WTC11 (cell line): ENCODE measurements around the gene NADK2. TPM values are rescaled to one million over a fixed set of nuclear protein-coding genes. Genes with fewer than 3 reads are reported as not detected.

ENCODE experiments used
- ATAC-seq: fragments of 200-7000 bp; cut with Tn5 transposase; 2 replicates; pipeline ENCODE4 v1.10.0; 2021; ENCODE audit warnings: mild to moderate bottlenecking, moderate library complexity
- CTCF ChIA-PET: fragments of 300-600 bp; sonication (Branson Sonifier 250); formaldehyde crosslinking; loops from one replicate; lab custom pipeline; 2021; ENCODE audit warnings: antibody characterized with exemption; lab: Charles Lee
- POLR2A ChIA-PET: fragments of 350-600 bp; sonication (Branson Sonifier 250); formaldehyde crosslinking; loops from one replicate; lab custom pipeline; 2021; ENCODE audit warnings: antibody characterized with exemption; lab: Charles Lee
- DNase-seq: peaks from one replicate; pipeline ENCODE4 v3.0.0; 2021; ENCODE audit warnings: low spot score
- H3K27ac Mint-ChIP-seq: 2 replicates; pipeline ENCODE4 v1.8.0; 2021; ENCODE audit warnings: mixed read lengths
- H3K27me3 Mint-ChIP-seq: 2 replicates; pipeline ENCODE4 v1.8.0; 2021; ENCODE audit warnings: low read depth, mild to moderate bottlenecking, moderate library complexity, mixed read lengths
- H3K36me3 Mint-ChIP-seq: 2 replicates; pipeline ENCODE4 v1.8.0; 2021; ENCODE audit warnings: mixed read lengths
- H3K4me1 Mint-ChIP-seq: 2 replicates; pipeline ENCODE4 v1.8.0; 2022; ENCODE audit warnings: mixed read lengths
- H3K4me3 Mint-ChIP-seq: 2 replicates; pipeline ENCODE4 v1.8.0; 2021; ENCODE audit warnings: mild to moderate bottlenecking, moderate library complexity, mixed read lengths
- H3K9me3 Mint-ChIP-seq: 2 replicates; pipeline ENCODE4 v1.8.0; 2021; ENCODE audit warnings: mixed read lengths
- ATF1 ChIP-seq: sonication (generic); formaldehyde crosslinking; IDR thresholded peaks from 2 replicates; pipeline ENCODE4 v1.8.1; 2023; ENCODE audit warnings: mild to moderate bottlenecking, moderate library complexity, missing genetic modification reagents
- ETV6 ChIP-seq: sonication (generic); formaldehyde crosslinking; IDR thresholded peaks from 2 replicates; pipeline ENCODE4 v1.8.1; 2022; ENCODE audit warnings: mild to moderate bottlenecking, missing genetic modification reagents
- FOXJ3 ChIP-seq: sonication (generic); formaldehyde crosslinking; IDR thresholded peaks from 2 replicates; pipeline ENCODE4 v1.9.0; 2021; ENCODE audit warnings: missing genetic modification reagents, mild to moderate bottlenecking, borderline replicate concordance
- HMGA2 ChIP-seq: fragments of 250-450 bp; sonication (Bioruptor Pico); IDR thresholded peaks from 2 replicates; pipeline ENCODE4 v1.4.0; 2021; ENCODE audit warnings: mild to moderate bottlenecking, moderate library complexity
- JUN ChIP-seq: sonication (generic); formaldehyde crosslinking; IDR thresholded peaks from 2 replicates; pipeline ENCODE4 v1.8.0; 2023; ENCODE audit warnings: mild to moderate bottlenecking, missing genetic modification reagents
- MXD4 ChIP-seq: fragments of 250-450 bp; sonication (Bioruptor Pico); IDR thresholded peaks from 2 replicates; pipeline ENCODE4 v1.8.0; 2021; ENCODE audit warnings: mild to moderate bottlenecking, moderate library complexity, borderline replicate concordance
- MYBL2 ChIP-seq: sonication (generic); formaldehyde crosslinking; IDR thresholded peaks from 2 replicates; pipeline ENCODE4 v1.8.1; 2023; ENCODE audit warnings: mild to moderate bottlenecking, moderate library complexity, missing genetic modification reagents
- NR2C2 ChIP-seq: sonication (generic); formaldehyde crosslinking; IDR thresholded peaks from 2 replicates; pipeline ENCODE4 v1.8.0; 2022; ENCODE audit warnings: mild to moderate bottlenecking, missing genetic modification reagents
- NR3C1 ChIP-seq: sonication (generic); formaldehyde crosslinking; conservative IDR thresholded peaks from 2 replicates; pipeline ENCODE4 v1.8.1; 2023; ENCODE audit warnings: low read depth, mild to moderate bottlenecking, missing genetic modification reagents
- SMAD3 ChIP-seq: sonication (generic); formaldehyde crosslinking; IDR thresholded peaks from 2 replicates; pipeline ENCODE4 v1.8.0; 2022; ENCODE audit warnings: missing genetic modification reagents, mild to moderate bottlenecking, borderline replicate concordance
- SOX15 ChIP-seq: fragments of 250-450 bp; sonication (Bioruptor Pico); IDR thresholded peaks from 2 replicates; pipeline ENCODE4 v1.9.0; 2021; ENCODE audit warnings: mild to moderate bottlenecking
- ZSCAN18 ChIP-seq: fragments of 250-450 bp; sonication (Bioruptor Pico); IDR thresholded peaks from 2 replicates; pipeline ENCODE4 v2.1.2; 2022; ENCODE audit warnings: mild to moderate bottlenecking, moderate library complexity
- total RNA-seq: library from RNA; stranded (reverse); gene quantifications from 3 replicates; pipeline ENCODE4 v1.2.3, GENCODE V29; 2021
- TF ChIP-seq, protein P1 (sequence below): sonication (generic); formaldehyde crosslinking; IDR thresholded peaks from 2 replicates; pipeline ENCODE4 v1.8.0; 2023; ENCODE audit warnings: missing genetic modification reagents, mild to moderate bottlenecking, borderline replicate concordance
- TF ChIP-seq, protein P2 (sequence below): sonication (generic); formaldehyde crosslinking; IDR thresholded peaks from 2 replicates; pipeline ENCODE4 v1.8.1; 2023; ENCODE audit warnings: mild to moderate bottlenecking, missing genetic modification reagents, moderate library complexity
- TF ChIP-seq, protein P3 (sequence below): fragments of 250-450 bp; sonication (Bioruptor Pico); IDR thresholded peaks from 2 replicates; pipeline ENCODE4 v1.9.0; 2021; ENCODE audit warnings: mild to moderate bottlenecking
- TF ChIP-seq, protein P4 (sequence below): sonication (generic); formaldehyde crosslinking; IDR thresholded peaks from 2 replicates; pipeline ENCODE4 v1.8.1; 2022; ENCODE audit warnings: missing genetic modification reagents, borderline replicate concordance

The NADK2 gene
- total RNA-seq, 1 experiment from 2014 or later = 11.7 TPM

GRCh38 chr5:36177715-36178523, 63.8 kb downstream of the NADK2 start (continued):
- TF ChIP-seq, protein P1, sequence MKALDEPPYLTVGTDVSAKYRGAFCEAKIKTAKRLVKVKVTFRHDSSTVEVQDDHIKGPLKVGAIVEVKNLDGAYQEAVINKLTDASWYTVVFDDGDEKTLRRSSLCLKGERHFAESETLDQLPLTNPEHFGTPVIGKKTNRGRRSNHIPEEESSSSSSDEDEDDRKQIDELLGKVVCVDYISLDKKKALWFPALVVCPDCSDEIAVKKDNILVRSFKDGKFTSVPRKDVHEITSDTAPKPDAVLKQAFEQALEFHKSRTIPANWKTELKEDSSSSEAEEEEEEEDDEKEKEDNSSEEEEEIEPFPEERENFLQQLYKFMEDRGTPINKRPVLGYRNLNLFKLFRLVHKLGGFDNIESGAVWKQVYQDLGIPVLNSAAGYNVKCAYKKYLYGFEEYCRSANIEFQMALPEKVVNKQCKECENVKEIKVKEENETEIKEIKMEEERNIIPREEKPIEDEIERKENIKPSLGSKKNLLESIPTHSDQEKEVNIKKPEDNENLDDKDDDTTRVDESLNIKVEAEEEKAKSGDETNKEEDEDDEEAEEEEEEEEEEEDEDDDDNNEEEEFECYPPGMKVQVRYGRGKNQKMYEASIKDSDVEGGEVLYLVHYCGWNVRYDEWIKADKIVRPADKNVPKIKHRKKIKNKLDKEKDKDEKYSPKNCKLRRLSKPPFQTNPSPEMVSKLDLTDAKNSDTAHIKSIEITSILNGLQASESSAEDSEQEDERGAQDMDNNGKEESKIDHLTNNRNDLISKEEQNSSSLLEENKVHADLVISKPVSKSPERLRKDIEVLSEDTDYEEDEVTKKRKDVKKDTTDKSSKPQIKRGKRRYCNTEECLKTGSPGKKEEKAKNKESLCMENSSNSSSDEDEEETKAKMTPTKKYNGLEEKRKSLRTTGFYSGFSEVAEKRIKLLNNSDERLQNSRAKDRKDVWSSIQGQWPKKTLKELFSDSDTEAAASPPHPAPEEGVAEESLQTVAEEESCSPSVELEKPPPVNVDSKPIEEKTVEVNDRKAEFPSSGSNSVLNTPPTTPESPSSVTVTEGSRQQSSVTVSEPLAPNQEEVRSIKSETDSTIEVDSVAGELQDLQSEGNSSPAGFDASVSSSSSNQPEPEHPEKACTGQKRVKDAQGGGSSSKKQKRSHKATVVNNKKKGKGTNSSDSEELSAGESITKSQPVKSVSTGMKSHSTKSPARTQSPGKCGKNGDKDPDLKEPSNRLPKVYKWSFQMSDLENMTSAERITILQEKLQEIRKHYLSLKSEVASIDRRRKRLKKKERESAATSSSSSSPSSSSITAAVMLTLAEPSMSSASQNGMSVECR (CRISPR knock-in tag) = no peak
- no peak for TF ChIP-seq MYBL2 (CRISPR knock-in tag)
- no peak for TF ChIP-seq NR3C1 (CRISPR knock-in tag)
- TF ChIP-seq SOX15 (CRISPR knock-in tag) = no peak

DNA sequence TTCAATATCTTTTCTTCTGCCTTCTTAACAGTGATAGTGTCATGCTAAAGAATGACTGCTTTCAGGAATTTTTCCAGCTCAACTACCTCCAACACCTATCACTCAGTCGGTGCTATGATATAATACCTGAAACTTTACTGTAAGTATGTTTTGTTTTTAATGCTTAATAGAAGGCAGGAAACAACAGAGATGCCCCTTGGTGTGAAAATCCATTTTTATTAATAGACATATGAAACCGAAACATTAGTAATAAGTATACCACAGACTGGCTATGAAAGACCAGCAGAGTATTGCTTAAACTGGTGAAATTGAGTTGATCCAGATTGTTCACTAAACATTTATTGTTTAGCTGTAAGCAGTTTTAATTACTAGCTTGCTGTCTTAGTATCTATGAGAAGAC, 64.6 kb downstream of the NADK2 start:
- no peaks in the 10 kb centered on the region for H3K27me3 Mint-ChIP-seq
- POLR2A ChIA-PET = no interaction called here
- H3K27ac Mint-ChIP-seq = no peak overlapping the region
- H3K4me3 Mint-ChIP-seq = no peak overlapping the region
- ATAC-seq = no peak
- TF ChIP-seq FOXJ3 (CRISPR knock-in tag) (no peak), JUN (CRISPR knock-in tag) (no peak), HMGA2 (CRISPR knock-in tag) (no peak), ZSCAN18 (CRISPR knock-in tag) (no peak), MXD4 (CRISPR knock-in tag) (no peak), ETV6 (CRISPR knock-in tag) (no peak), SMAD3 (CRISPR knock-in tag) (no peak), ATF1 (CRISPR knock-in tag) (no peak), NR2C2 (CRISPR knock-in tag) (no peak)
- TF ChIP-seq, protein P2, sequence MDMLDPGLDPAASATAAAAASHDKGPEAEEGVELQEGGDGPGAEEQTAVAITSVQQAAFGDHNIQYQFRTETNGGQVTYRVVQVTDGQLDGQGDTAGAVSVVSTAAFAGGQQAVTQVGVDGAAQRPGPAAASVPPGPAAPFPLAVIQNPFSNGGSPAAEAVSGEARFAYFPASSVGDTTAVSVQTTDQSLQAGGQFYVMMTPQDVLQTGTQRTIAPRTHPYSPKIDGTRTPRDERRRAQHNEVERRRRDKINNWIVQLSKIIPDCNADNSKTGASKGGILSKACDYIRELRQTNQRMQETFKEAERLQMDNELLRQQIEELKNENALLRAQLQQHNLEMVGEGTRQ = no peak
- TF ChIP-seq, protein P3, sequence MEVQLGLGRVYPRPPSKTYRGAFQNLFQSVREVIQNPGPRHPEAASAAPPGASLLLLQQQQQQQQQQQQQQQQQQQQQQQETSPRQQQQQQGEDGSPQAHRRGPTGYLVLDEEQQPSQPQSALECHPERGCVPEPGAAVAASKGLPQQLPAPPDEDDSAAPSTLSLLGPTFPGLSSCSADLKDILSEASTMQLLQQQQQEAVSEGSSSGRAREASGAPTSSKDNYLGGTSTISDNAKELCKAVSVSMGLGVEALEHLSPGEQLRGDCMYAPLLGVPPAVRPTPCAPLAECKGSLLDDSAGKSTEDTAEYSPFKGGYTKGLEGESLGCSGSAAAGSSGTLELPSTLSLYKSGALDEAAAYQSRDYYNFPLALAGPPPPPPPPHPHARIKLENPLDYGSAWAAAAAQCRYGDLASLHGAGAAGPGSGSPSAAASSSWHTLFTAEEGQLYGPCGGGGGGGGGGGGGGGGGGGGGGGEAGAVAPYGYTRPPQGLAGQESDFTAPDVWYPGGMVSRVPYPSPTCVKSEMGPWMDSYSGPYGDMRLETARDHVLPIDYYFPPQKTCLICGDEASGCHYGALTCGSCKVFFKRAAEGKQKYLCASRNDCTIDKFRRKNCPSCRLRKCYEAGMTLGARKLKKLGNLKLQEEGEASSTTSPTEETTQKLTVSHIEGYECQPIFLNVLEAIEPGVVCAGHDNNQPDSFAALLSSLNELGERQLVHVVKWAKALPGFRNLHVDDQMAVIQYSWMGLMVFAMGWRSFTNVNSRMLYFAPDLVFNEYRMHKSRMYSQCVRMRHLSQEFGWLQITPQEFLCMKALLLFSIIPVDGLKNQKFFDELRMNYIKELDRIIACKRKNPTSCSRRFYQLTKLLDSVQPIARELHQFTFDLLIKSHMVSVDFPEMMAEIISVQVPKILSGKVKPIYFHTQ (CRISPR knock-in tag) = no peak
- TF ChIP-seq, protein P4, sequence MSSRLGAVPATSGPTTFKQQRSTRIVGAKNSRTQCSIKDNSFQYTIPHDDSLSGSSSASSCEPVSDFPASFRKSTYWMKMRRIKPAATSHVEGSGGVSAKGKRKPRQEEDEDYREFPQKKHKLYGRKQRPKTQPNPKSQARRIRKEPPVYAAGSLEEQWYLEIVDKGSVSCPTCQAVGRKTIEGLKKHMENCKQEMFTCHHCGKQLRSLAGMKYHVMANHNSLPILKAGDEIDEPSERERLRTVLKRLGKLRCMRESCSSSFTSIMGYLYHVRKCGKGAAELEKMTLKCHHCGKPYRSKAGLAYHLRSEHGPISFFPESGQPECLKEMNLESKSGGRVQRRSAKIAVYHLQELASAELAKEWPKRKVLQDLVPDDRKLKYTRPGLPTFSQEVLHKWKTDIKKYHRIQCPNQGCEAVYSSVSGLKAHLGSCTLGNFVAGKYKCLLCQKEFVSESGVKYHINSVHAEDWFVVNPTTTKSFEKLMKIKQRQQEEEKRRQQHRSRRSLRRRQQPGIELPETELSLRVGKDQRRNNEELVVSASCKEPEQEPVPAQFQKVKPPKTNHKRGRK = no peak
- H3K36me3 Mint-ChIP-seq = peaks cover 61% of the 10 kb centered on the region
- H3K9me3 Mint-ChIP-seq = no peaks in the 10 kb centered on the region
- H3K4me1 Mint-ChIP-seq = no peaks in the 10 kb centered on the region
- CTCF ChIA-PET = interaction anchor here (0.7 to 1.6 kb wide), 2 partner anchors 78 to 214 kb away, joined by 3 to 8 read pairs; no protein-coding TSS in a partner anchor
- DNase-seq = no peak
